Subcutaneous abdominal adipose tissue (tissue), 5 donors: ENCODE results near the gene GPR139.

ENCODE experiments used
- H3K27ac ChIP-seq: one replicate; pipeline ENCODE4 v1.7.0; 2013; ENCODE audit warnings: low read depth, mild to moderate bottlenecking, inconsistent platforms, low read length, moderate library complexity
- H3K27me3 ChIP-seq, 5 donors: one replicate each; pipeline ENCODE4 v1.7.0; 2013; ENCODE audit warnings: low read length in 5 of 5, inconsistent platforms in 1 of 5; ENCODE audit not compliant: control insufficient read depth in 5 of 5, insufficient read depth in 4 of 5
- H3K36me3 ChIP-seq, 5 donors: one replicate each; pipeline ENCODE4 v1.7.0; 2013; ENCODE audit warnings: low read length in 5 of 5; ENCODE audit not compliant: control insufficient read depth in 5 of 5, insufficient read depth in 5 of 5
- H3K4me1 ChIP-seq, 5 donors: one replicate each; pipeline ENCODE4 v1.7.0; 2013; ENCODE audit warnings: low read length in 5 of 5, mild to moderate bottlenecking in 3 of 5, moderate library complexity in 1 of 5; ENCODE audit not compliant: control insufficient read depth in 5 of 5, insufficient read depth in 5 of 5
- H3K4me3 ChIP-seq, 5 donors: one replicate each; pipeline ENCODE4 v1.7.0; 2013; ENCODE audit warnings: low read length in 5 of 5, low read depth in 1 of 5
- H3K9ac ChIP-seq, 5 donors: one replicate each; pipeline ENCODE4 v1.7.0; 2013; ENCODE audit warnings: low read length in 5 of 5, mild to moderate bottlenecking in 4 of 5, moderate library complexity in 3 of 5
- H3K9me3 ChIP-seq, 5 donors: one replicate each; pipeline ENCODE4 v1.7.0; 2013; ENCODE audit warnings: low read length in 5 of 5; ENCODE audit not compliant: control insufficient read depth in 5 of 5
- donor health status: healthy.
- donor health status: healthy.
- donor health status: healthy.
- donor health status: healthy.
- donor health status: healthy.

Gene GPR139

DNA sequence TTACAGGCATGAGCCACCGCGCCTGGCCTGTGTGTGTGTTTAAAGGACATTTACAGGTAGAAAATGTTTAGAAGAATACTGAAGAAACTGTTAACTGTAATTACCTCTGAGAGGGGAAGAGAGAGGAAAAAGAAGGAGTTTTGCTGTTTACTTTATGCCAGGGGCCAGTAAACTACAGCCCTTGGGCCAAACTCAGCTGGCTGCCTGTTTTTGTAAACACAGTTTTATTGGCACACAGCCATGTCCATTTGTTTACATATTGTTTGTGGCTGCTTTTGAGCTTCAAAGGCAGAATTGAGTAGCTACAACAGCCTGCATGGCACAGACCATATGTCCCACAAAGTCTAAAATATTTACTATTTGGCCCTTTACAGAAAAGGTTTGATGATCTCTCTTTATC is 76.4 kb downstream of the GPR139 start:
- Histone ChIP-seq H3K9ac (no peak overlapping the region), H3K9me3 (peaks cover 0 to 1% (median 0%) of the 10 kb centered on the region in 5 donors), H3K27ac (no peak overlapping the region), H3K4me3 (no peak overlapping the region), H3K36me3 (no peaks in the 10 kb centered on the region), H3K4me1 (peaks cover 0 to 2% (median 0%) of the 10 kb centered on the region in 5 donors), H3K27me3 (peaks cover 0 to 13% (median 9%) of the 10 kb centered on the region in 5 donors)

DNA sequence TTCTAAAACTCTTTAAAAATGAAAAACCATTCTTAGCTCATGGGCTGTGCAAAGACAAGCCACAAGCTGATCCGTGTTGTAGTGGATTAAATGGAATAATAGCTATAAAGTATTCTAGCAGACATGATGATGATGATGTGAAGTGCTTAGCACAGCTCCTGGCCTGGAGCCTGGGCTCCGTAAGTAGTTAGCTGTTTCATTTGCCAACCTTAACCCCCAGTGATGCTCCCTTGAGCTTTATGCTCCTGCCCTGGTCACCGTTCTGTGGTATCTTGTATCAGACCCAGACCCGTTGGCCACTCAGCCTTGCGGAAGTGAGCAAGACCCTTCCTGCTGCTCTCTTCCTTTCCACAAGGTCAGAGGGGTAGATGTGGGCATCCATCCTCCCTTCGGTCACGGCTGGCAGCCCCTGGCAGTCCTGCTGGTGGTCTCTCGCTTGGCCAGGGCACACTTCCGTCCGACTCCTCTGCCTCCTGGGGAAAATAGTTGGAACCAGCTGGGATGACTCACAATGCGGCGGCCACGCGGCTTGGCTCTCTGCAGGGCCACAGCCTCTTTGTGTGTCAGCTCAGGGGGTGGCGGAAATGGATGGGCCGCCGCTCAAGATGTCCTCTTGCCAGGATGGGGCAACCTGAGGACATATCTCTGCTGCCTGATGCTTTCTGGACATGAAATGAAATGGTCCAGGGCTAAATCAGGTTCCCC is 79.1 kb downstream of the GPR139 start:
- Histone ChIP-seq H3K4me3 (no peak overlapping the region), H3K9ac (no peak overlapping the region), H3K27me3 (peaks cover 0 to 10% (median 5%) of the 10 kb centered on the region in 5 donors), H3K9me3 (no peaks in the 10 kb centered on the region), H3K27ac (no peak overlapping the region), H3K4me1 (peaks cover 0 to 2% (median 0%) of the 10 kb centered on the region in 5 donors), H3K36me3 (no peaks in the 10 kb centered on the region)

DNA sequence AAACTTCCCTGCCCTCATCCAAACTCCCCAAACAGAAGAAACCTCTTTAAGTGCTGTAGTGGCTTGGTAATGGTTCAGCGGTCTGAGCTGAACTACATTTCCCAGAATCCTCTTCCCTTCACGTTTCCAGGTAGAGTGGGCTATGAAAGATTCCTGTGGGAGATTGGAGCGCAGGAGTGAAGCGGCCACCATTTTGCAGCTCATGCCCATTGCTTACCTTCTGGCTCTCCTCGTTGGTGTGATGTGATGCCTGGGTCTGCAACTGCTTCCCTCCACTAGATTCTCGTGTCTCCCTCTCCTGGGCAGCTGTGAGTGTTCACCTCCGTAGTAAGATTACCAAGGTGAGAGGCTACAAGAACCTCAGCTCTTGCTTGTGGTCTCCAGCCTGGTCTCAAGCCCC is 82.1 kb downstream of the GPR139 start:
- no peak overlapping the region for H3K27ac ChIP-seq
- no peak overlapping the region for H3K4me3 ChIP-seq
- H3K9ac ChIP-seq, result no peak overlapping the region
- peaks cover 0 to 10% (median 8%) of the 10 kb centered on the region in 5 donors for H3K27me3 ChIP-seq
- H3K36me3 ChIP-seq, result no peaks in the 10 kb centered on the region
- peaks cover 0 to 2% (median 0%) of the 10 kb centered on the region in 5 donors for H3K4me1 ChIP-seq
- no peaks in the 10 kb centered on the region for H3K9me3 ChIP-seq

DNA sequence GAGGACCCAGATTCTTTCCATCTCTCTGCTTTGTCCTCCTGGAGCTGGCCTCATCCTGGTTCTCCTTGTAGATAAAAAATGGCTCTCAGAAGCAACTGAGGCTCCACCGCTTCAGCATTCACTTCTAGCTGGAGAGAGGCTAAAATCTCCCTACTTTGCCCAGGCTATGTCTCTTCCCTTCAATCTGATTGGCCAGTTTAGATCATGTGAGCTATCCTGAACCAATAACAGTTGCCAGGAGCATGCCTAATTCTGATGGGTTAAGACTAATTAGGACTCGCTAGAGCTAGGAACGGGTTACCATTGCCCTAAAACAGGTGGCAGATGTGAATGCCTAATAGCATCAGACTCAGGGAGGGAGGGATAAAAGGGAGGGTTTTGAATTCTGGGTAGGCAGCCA is 89.6 kb downstream of the GPR139 start:
- Histone ChIP-seq H3K36me3 (no peaks in the 10 kb centered on the region), H3K9ac (no peak overlapping the region), H3K27ac (no peak overlapping the region), H3K9me3 (no peaks in the 10 kb centered on the region), H3K4me3 (no peak overlapping the region), H3K4me1 (no peaks in the 10 kb centered on the region), H3K27me3 (peaks cover 0 to 3% (median 0%) of the 10 kb centered on the region in 5 donors)
